GM21528 (cell line): ENCODE results near the gene ATP6V0C.
"Not testable (repeated sequence)": the region's sequence is repeated elsewhere in the genome, so short reads cannot be mapped to it uniquely, and the experiment has no call there.

Experiments
- ATAC-seq: cut with Tn5 transposase; IDR thresholded peaks from one replicate; pipeline ENCODE4 v1.9.1; 2021; ENCODE audit warnings: mild to moderate bottlenecking, moderate library complexity; ENCODE audit not compliant: unreplicated experiment, low FRiP score

ATP6V0C gene

DNA sequence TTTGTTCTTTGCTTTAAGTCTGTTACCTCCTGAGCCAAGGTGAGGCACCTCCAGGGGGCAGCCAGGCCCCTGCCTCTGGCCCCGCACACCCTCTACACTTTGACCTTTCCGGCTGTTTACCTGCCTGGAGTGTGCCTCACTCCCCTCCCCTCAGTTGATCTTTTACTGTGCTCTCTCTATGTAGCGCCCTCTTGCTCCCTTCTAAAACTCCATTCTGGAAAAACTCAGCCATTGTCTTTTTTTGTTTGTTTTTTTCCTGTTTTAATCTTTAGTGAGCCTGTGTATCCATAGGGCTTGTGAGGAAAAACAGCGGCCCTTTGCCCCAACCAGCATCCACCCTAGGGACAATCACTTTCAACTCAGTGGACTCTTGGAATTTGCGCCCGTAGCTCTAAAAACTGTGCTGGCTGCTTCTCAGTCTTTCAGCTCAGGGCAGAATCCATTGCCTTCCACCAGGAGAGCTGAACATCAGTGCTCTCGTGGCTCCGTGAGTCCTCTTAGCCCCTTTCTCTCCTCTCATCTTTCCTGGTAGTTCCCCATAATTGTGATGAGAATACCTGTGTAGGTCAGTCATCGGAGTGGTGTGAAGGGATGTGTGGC is 10.7 kb downstream of the ATP6V0C start:
- ATAC-seq, result no peak

DNA sequence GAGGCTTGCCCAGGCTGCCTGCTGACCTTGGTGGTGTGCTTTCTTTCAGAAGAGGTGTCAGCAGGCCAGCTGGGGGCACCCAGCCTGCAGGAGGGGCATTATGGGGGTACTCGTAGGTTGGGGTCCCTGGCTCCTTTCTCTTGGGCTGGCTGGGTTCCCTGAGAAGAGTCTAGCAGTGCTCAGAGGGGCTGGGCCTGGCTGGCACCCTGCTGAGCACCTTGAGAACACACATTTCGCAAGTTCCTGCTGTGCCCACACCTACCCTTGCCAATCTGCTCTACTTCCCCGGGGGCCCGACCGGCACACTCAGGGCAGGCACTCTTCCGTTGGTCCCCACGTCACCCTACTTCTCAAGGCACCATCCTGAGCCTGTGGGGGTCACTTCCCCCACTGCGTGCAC is 12.4 kb downstream of the ATP6V0C start:
- ATAC-seq, result no peak

GRCh38 chr16:2527071-2527783 is 13.5 kb downstream of the ATP6V0C start:
- no peak for ATAC-seq

- no peak for ATAC-seq
These were observed 14.0 kb downstream of the ATP6V0C start for GRCh38 chr16:2527784-2528100.

GRCh38 chr16:2528161-2529060 is 14.7 kb downstream of the ATP6V0C start:
- no peak for ATAC-seq

DNA sequence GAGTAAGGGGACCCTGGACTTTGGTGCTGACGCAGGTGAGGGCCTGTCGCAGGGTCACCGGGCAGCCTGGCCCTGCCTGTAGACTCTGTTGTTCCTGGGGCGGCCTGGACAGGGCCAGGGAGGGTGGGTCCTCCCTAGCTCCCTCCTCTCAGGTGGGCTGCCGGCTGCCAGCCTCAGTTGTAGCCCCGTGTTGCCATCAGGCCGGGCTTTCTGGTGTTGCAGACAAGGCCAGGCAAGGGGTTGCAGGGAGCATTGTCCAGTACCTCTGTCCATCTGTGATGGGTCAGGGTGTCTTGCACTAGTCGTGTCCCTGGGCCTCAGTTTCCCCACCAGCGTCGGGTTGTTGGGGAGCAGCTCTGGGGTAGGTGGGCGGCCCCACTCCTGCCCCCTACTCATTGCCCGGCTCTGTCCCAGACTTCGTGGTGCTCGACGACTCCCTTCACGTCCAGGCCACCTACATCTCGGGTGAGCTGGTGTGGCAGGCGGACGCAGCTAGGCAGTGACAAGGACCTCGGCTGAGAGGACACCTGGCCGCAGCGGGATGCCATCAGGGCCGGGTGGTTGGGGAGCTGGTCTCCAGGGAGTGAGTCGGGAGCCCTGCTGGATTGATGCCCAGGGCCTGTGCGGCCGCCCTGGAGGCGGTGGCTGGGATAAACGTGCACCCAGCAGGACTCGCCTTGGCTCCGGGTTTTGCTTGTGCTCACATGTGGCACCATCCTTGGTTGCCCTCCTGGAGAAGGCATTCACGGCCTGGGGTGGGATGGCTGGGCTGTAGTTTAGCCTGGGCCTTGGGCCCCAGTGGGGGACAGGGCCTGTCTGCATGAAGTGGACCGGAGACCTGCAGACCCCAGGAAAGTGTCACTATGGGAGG is 15.5 kb downstream of the ATP6V0C start:
- no peak for ATAC-seq

DNA sequence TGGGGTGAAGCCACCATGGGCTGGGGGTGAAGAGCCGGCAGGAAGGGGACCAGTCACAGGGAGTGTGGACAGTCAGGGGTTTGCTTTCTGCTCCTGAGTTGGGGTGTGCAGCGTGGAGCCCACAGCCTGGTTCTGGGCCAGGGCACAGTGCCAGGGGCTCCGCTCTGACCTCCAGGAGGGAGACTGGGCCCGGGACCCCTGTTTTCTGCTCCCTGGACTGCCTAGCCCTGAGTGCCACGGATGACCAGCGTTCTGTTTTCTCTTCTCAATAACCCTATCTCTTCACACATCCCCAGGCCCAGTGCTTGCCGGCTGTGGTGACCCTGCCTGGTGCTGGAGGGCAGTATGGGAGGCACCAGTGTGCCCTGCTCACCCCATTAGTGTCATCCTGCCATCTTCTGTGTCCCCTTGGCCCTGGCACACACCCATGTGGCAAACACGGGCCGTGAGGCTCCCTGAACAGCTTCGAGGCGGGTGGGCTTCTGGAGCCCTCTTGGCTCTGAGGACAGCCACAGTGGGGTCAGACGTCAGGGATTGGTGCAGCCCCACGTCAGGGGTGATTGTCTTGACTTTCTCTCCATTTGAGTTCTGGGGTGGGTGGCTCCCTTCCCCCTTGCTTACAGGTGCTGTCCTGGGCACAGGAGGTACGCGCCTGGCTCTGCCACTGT is 16.3 kb downstream of the ATP6V0C start:
- no peak for ATAC-seq

DNA sequence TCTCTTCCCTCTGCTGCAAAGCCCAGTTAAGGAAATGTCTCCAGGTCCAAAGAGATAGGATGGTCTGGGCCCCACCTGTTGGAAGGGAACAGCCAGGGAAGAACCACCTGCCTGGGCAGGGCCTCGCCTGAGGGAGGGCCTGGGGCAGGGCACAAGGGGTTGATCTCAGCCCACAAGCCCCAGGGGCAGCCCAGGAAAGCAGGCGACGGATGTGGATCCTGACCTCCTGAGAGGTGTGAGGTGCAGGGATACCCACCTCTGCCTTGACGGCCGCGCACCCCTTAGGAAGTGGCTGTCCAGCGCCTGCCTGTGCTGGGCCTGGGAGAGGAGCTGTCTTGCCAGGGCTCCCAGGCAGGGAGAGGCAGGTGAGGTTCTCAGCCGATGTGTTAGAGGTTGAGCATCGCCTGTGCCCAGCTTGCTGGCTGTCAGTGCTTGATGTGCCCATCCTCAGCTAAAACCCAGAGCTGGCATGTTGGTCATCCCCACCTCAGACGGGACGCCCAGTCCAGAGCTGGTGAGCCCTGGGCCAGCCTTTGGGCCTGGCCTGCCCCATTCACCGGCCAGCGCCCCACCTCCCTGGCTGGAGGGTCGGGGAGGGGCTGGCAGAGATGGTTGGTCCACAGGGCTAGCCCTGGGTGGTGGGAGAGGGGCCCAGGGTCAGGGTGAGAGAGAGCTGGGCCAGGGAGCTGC is 17.0 kb downstream of the ATP6V0C start:
- no peak for ATAC-seq

GRCh38 chr16:2531371-2531695 is 17.6 kb downstream of the ATP6V0C start, which contains the start of gene CEMP1:
CEMP1 (minus strand) TSS chr16:2531408; CDS start chr16:2531073, 335 bp downstream.
- ATAC-seq, result no peak

GRCh38 chr16:2531696-2532493 is 18.1 kb downstream of the ATP6V0C start:
- peak; percentile 69 for ATAC-seq

DNA sequence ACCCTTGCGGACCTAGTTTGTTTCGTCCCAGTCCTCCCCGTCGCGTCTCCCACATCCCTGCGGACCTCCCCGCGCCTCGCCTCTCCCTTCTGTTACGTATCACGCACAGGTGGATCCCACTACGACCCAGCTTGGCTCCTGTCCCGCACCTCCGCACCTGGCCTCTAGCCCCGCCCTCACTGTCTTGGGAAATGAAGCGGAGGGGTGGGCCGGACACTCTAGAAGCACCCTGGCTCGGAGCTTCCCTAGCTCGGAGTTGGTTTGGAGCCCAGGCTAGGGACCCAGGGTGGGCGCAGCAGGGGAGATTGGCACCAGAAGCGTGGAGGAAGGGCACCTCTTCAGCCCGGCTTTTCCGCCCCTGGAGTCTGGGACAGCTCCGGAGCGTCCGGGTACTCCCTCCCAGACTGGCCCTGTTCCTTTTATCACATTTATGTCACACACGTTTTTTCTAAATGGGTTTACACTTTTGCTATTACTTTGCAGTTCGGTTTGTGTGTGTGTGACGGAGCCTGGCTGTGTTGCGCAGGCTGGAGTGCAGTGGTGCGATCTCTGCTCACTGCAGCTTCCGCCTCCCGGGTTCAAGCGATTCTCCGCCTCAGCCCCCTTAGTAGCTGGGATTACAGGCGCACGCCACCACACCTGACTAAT is 18.9 kb downstream of the ATP6V0C start:
- no peak for ATAC-seq

DNA sequence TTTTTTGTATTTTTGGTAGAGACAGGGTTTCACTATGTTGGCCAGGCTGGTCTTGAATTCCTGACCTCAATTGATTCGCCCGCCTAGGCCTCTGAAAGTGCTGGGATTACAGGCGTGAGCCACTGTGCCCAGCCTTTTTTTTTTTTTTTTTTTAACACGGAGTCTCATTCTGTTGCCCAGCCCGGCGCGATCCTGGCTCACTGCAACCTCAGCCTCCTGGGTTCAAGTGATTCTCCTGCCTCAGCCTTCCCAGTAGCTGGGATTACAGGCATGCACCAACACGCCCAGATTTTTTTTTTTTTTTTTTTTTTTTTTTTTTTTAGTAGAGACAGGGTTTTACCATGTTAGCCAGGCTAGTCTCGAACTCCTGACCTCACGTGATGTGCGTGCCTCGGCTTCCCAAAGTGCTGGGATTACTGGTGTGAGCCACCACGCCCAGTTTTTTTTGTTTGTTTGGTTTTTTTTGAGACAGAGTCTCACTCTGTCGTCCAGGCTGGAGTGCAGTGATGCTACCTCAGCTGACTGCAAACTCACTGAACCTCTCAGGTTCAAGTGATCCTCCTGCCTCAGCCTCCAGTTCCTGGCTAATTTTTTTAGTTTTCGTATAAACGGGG is 19.5 kb downstream of the ATP6V0C start:
- not testable (repeated sequence) for ATAC-seq

GRCh38 chr16:2533912-2534311 is 20.2 kb downstream of the ATP6V0C start:
- ATAC-seq, result no peak

DNA sequence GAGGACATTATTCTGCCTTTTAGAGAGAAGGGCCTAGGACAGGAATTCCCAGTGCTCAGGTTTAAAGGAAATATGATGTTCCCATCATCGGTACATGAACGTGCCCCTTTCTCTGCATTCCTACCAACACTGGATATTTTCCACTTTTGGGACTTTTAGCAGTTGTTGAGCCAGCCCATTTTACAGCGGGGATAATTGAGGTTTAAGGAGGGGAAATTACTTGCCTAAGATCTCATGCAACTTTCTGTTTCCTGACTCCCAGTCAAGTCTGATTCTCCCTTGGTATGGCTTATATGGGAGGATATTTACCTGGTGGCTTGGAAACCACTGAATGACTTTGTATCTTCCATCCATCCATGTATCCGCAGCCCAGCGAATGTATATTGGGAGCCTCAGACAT is 20.6 kb downstream of the ATP6V0C start:
- not testable (repeated sequence) for ATAC-seq

DNA sequence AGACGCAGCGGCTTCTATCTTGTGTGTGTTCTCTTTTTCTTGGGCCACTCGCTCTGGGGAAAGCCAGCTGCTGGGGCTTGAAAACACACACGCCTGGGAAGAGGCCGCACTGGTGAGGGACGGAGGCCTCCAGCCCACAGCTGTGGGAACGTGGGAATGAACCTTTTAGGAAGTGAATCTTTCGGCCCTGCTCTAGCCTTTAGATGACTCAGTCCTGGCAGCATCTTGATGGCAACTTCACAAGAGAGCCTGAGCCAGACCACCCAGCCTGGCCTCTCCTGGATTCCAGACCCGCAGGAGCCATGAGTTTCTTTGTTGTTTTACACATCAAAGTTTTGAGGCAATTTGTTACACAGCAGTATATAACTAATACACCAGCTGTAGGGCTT is 21.9 kb downstream of the ATP6V0C start:
- no peak for ATAC-seq

DNA sequence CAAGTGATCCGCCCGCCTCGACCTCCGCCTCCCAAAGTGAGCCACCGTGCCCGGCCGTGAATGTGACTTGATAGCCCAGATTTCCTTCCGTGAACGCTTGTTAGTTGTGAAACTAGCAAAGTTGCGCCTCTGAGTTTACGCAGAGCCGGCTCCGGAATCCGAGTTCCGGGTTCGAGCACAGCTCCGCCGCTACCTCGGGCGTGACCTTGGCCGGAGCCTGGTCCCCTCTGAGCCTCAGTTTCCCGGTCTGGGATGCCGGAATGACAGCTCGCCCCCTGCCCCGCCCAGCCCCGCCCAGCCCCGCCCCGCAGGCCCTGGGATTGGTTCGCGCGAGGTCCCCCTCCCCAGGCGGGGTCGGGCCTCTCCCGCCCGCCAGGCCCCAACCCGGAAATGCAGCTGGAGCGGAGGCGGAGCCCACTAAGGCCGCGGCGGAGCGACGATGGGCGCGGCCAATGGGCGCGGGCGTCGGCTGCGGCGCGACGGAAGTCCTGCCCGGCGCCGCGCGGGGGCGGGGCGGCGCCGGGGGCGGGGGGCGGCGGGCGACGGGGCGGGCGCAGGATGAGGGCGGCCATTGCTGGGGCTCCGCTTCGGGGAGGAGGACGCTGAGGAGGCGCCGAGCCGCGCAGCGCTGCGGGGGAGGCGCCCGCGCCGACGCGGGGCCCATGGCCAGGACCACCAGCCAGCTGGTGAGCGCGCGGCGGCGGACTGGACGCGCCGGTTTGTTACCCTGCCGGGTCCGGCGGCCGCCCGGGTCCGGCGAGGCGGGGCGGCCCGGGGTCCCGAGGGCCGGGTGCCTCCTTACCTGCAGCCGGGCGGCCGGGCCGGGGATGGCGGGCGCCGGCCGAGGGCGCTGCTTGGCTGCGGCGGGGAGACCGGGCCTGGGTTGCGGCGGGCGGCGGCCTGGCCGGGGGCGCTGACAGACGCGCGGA is 24.0 kb downstream of the ATP6V0C start, which contains the start of gene PDPK1:
Gene PDPK1 (plus strand): TSS at position 571 of the 929 bp plus-strand sequence. CDS start 92 bp downstream, at position 663.
- peak; percentile 80 for ATAC-seq
